ENCODE results near the gene TNC.

Gene TNC

GRCh38 chr9:115008536-115009270, 109.3 kb downstream of the TNC start:
- DNase-seq (ENCODE audit: low read depth), result peak; percentile 10

GRCh38 chr9:115006660-115007059, 111.3 kb downstream of the TNC start:
- peak; percentile 17 for DNase-seq (ENCODE audit: low read depth)

GRCh38 chr9:115005322-115005721, 112.6 kb downstream of the TNC start:
- no peak for DNase-seq (ENCODE audit: low read depth)

GRCh38 chr9:115004545-115004944, 113.4 kb downstream of the TNC start:
- no peak for DNase-seq (ENCODE audit: low read depth)

- DNase-seq (ENCODE audit: low read depth), result no peak
Observed at GRCh38 chr9:115002371-115003120, 115.4 kb downstream of the TNC start.

GRCh38 chr9:115000217-115000639, 117.7 kb downstream of the TNC start:
- peak; percentile 24 for DNase-seq (ENCODE audit: low read depth)

- no peak for DNase-seq (ENCODE audit: low read depth)
Observed at GRCh38 chr9:114998326-114998725, 119.6 kb downstream of the TNC start.

GRCh38 chr9:114995681-114996221, 122.2 kb downstream of the TNC start:
- no peak for DNase-seq (ENCODE audit: low read depth)

- no peak for DNase-seq (ENCODE audit: low read depth)
Observed at GRCh38 chr9:114994768-114995167, 123.2 kb downstream of the TNC start.

GRCh38 chr9:114991861-114992260, 126.1 kb downstream of the TNC start:
- no peak for DNase-seq (ENCODE audit: low read depth)

- no peak for DNase-seq (ENCODE audit: low read depth)
Observed at GRCh38 chr9:114990901-114991300, 127.1 kb downstream of the TNC start.

- peak; percentile 39 for DNase-seq (ENCODE audit: low read depth)
Observed at GRCh38 chr9:114989600-114990410, 128.2 kb downstream of the TNC start.

GRCh38 chr9:114988962-114989599, 128.9 kb downstream of the TNC start:
- DNase-seq (ENCODE audit: low read depth), result no peak

GRCh38 chr9:114987116-114987515, 130.8 kb downstream of the TNC start:
- no peak for DNase-seq (ENCODE audit: low read depth)

GRCh38 chr9:114985959-114986501, 131.9 kb downstream of the TNC start:
- DNase-seq (ENCODE audit: low read depth), result no peak

- no peak for DNase-seq (ENCODE audit: low read depth)
Observed at GRCh38 chr9:114981063-114981462, 136.9 kb downstream of the TNC start.

- DNase-seq (ENCODE audit: low read depth), result no peak
Observed at GRCh38 chr9:114973216-114973615, 144.7 kb downstream of the TNC start.

- no peak for DNase-seq (ENCODE audit: low read depth)
Observed at GRCh38 chr9:114972510-114973136, 145.3 kb downstream of the TNC start.

Measured in activated T-helper 9 cell treated with anti-CD3 and anti-CD28 coated beads, Interleukin-2, amount 50 U/mL, for 16 hours (primary cell).